ENCODE results near the gene RNU5B-1.

DNA sequence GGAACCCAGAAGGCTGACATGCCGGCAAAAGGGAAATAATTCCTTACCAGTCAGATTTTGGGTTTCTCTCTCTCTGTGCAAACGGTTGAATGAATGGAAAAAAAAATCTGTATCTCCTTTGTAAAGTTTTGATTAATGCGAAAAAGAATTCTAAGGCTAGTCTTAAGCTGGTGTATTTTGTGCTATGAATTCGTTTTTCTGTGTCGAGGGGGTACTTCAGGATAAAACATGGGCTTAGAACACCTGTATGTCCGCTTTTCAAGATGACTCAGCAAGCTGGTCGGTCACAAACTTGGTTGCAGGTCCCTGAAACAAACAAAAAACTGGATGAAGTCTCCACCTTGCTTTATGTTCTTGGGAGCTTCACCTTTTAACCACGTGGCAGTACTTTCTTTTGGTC is 44.9 kb downstream of the RNU5B-1 start:
- TF ChIP-seq, protein P1, sequence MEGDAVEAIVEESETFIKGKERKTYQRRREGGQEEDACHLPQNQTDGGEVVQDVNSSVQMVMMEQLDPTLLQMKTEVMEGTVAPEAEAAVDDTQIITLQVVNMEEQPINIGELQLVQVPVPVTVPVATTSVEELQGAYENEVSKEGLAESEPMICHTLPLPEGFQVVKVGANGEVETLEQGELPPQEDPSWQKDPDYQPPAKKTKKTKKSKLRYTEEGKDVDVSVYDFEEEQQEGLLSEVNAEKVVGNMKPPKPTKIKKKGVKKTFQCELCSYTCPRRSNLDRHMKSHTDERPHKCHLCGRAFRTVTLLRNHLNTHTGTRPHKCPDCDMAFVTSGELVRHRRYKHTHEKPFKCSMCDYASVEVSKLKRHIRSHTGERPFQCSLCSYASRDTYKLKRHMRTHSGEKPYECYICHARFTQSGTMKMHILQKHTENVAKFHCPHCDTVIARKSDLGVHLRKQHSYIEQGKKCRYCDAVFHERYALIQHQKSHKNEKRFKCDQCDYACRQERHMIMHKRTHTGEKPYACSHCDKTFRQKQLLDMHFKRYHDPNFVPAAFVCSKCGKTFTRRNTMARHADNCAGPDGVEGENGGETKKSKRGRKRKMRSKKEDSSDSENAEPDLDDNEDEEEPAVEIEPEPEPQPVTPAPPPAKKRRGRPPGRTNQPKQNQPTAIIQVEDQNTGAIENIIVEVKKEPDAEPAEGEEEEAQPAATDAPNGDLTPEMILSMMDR (conservative IDR thresholded peaks at IDR 0.05; ENCODE audit: low read depth, low read length) = no peak
- no peak for TF ChIP-seq RFX5 (IDR thresholded peaks at IDR 0.05; ENCODE audit: low read depth, low read length)
- no peak for TF ChIP-seq CEBPB (IDR thresholded peaks at IDR 0.05; ENCODE audit: low read depth, low read length)
